CD14-positive monocyte (primary cell): ENCODE data around the gene NAT10. TPM values are rescaled to one million over a fixed set of nuclear protein-coding genes. Genes with fewer than 3 reads are reported as not detected.

Experiments
- DNase-seq, 3 donors: peaks; one replicate each; pipeline ENCODE4 v3.0.0-alpha.2; 2011 to 2022
- H2AFZ ChIP-seq: 2 replicates; pipeline ENCODE4 v1.6.0; 2012; ENCODE audit warnings: mild to moderate bottlenecking, low read depth, low read length, inconsistent platforms; ENCODE audit not compliant: insufficient read depth, poor library complexity, severe bottlenecking
- H3K27ac ChIP-seq, 2 donors: 1 replicate in 1 of 2; 2 replicates in 1 of 2; pipeline ENCODE4 v1.5.1; 2012 to 2013; ENCODE audit warnings: low read length in 2 of 2, control low read depth in 1 of 2, inconsistent platforms in 1 of 2, low read depth in 1 of 2, mild to moderate bottlenecking in 1 of 2
- H3K27me3 ChIP-seq, 2 donors: one replicate each; pipeline versions ENCODE4 v1.6.0 to v1.6.1; 2011 to 2013; ENCODE audit warnings: low read length in 2 of 2; ENCODE audit not compliant: control insufficient read depth in 2 of 2, insufficient read depth in 2 of 2
- H3K36me3 ChIP-seq, 2 donors: replicated peaks in 1 of 2; 1 replicate in 1 of 2; 2 replicates in 1 of 2; pipeline versions ENCODE4 v1.5.1 to v1.6.1; 2012 to 2013; ENCODE audit warnings: low read length in 2 of 2, control low read depth in 1 of 2, inconsistent platforms in 1 of 2, mild to moderate bottlenecking in 1 of 2; ENCODE audit not compliant: insufficient read depth in 2 of 2, control insufficient read depth in 1 of 2
- H3K4me1 ChIP-seq, 2 donors: 1 replicate in 1 of 2; 2 replicates in 1 of 2; pipeline versions ENCODE4 v1.5.1 to v1.6.1; 2012 to 2013; ENCODE audit warnings: low read length in 2 of 2, control low read depth in 1 of 2, inconsistent platforms in 1 of 2, mild to moderate bottlenecking in 1 of 2, moderate library complexity in 1 of 2; ENCODE audit not compliant: insufficient read depth in 2 of 2, control insufficient read depth in 1 of 2
- H3K4me2 ChIP-seq: replicated peaks from 2 replicates; pipeline ENCODE3; 2012; ENCODE audit warnings: low read length, moderate library complexity, mild to moderate bottlenecking; ENCODE audit not compliant: poor library complexity, severe bottlenecking; ENCODE audit errors: extremely low read depth
- H3K4me3 ChIP-seq, 3 experiments: fragments of 200-600 bp in 1 of 3; sonication (generic) in 1 of 3; replicated peaks in 1 of 3; 1 replicate in 2 of 3; 2 replicates in 1 of 3; pipeline ENCODE4 v1.5.1; 2011 to 2013; ENCODE audit warnings: low read length in 3 of 3, mild to moderate bottlenecking in 3 of 3, control low read depth in 2 of 3, low read depth in 2 of 3, inconsistent platforms in 1 of 3, moderate library complexity in 1 of 3
- H3K79me2 ChIP-seq: 2 replicates; pipeline ENCODE4 v1.6.0; 2012; ENCODE audit warnings: mild to moderate bottlenecking, control low read depth, inconsistent platforms, low read length, moderate library complexity; ENCODE audit not compliant: insufficient read depth
- H3K9ac ChIP-seq: 2 replicates; pipeline ENCODE4 v1.6.0; 2017; ENCODE audit warnings: low read length, mild to moderate bottlenecking; ENCODE audit not compliant: insufficient read depth, poor library complexity, severe bottlenecking
- H3K9me3 ChIP-seq, 2 donors: replicated peaks in 1 of 2; 1 replicate in 1 of 2; 2 replicates in 1 of 2; pipeline versions ENCODE4 v1.5.1 to v1.6.1; 2012 to 2013; ENCODE audit warnings: low read length in 2 of 2, control low read depth in 1 of 2; ENCODE audit not compliant: control insufficient read depth in 1 of 2, insufficient read depth in 1 of 2
- H4K20me1 ChIP-seq: 2 replicates; pipeline ENCODE4 v1.6.0; 2012; ENCODE audit warnings: mild to moderate bottlenecking, low read length, control low read depth, moderate library complexity; ENCODE audit not compliant: insufficient read depth
- H3K27ac Mint-ChIP-seq, 7 donors: one replicate each; pipeline ENCODE4 v1.8.0; 2020; ENCODE audit warnings: mild to moderate bottlenecking in 7 of 7, mixed read lengths in 7 of 7, moderate library complexity in 6 of 7, inconsistent platforms in 2 of 7
- H3K27me3 Mint-ChIP-seq, 3 donors: one replicate each; pipeline ENCODE4 v1.8.0; 2021 to 2022; ENCODE audit warnings: low read depth in 3 of 3, mild to moderate bottlenecking in 3 of 3, mixed read lengths in 3 of 3, moderate library complexity in 3 of 3, inconsistent platforms in 1 of 3
- H3K36me3 Mint-ChIP-seq, 2 donors: one replicate each; pipeline ENCODE4 v1.8.0; 2020; ENCODE audit warnings: mixed read lengths in 2 of 2, inconsistent platforms in 1 of 2, mild to moderate bottlenecking in 1 of 2
- H3K4me1 Mint-ChIP-seq: one replicate; pipeline ENCODE4 v1.8.0; 2020; ENCODE audit warnings: mild to moderate bottlenecking, mixed read lengths
- H3K4me3 Mint-ChIP-seq, 2 donors: one replicate each; pipeline ENCODE4 v1.8.0; 2020; ENCODE audit warnings: mild to moderate bottlenecking in 2 of 2, mixed read lengths in 2 of 2, moderate library complexity in 1 of 2
- H3K9me3 Mint-ChIP-seq, 7 donors: one replicate each; pipeline ENCODE4 v1.8.0; 2020 to 2022; ENCODE audit warnings: mixed read lengths in 7 of 7, mild to moderate bottlenecking in 6 of 7, moderate library complexity in 6 of 7, inconsistent platforms in 2 of 7
- WGBS: methylation state at CpG from one replicate; pipeline ENCODE4 v1.1.5; 2013; ENCODE audit warnings: missing lambda C conversion rate; ENCODE audit not compliant: insufficient coverage; 5-methylcytosine and 5-hydroxymethylcytosine counted together
- intact Hi-C, 2 donors: fragments of 100-400 bp; cut with micrococcal nuclease; formaldehyde crosslinking; loops; one replicate each; pipeline versions ENCODE4 v1.15.0 to v1.15.1; 2023
- polyA plus RNA-seq, 3 donors: library from polyadenylated mRNA; depleted of rRNA in 1 of 3; unstranded in 2 of 3; stranded (reverse) in 1 of 3; fragments of 300-500 nt in 2 of 3; fragments of >200 nt in 1 of 3; fragmentation: Illumina TruSeq in 2 of 3; gene quantifications; 1 replicate in 2 of 3; 2 replicates in 1 of 3; pipeline ENCODE4 v1.2.3, GENCODE V29; 2012 to 2021
- TF ChIP-seq, protein P1 (sequence below): fragments of 200-600 bp; IDR thresholded peaks from one replicate; pipeline ENCODE4 v1.8.0; 2022; ENCODE audit warnings: antibody characterized with exemption, mild to moderate bottlenecking

Gene NAT10
- polyA plus RNA-seq, 3 donors, result 10.1 to 13.3 (median 13.1) TPM

DNA sequence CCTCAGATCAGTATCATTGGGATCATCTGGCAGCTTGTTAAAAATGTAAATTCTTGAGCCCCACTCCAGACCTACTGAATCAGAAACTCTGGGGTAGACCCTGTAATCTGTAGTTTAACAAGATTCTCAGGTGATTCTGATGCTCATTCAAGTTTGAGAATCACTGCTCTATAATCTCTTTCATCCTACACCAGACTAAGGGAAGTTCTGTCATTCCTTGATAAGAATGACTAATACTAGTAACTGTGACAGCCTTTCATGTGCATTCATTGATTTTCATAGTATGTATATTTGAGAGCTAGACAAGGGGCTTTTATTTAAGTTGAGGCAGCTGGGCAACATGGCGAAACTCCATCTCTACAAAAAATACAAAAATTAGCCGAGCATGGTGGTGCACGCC is 30.0 kb downstream of the NAT10 start:
- TF ChIP-seq, protein P1, sequence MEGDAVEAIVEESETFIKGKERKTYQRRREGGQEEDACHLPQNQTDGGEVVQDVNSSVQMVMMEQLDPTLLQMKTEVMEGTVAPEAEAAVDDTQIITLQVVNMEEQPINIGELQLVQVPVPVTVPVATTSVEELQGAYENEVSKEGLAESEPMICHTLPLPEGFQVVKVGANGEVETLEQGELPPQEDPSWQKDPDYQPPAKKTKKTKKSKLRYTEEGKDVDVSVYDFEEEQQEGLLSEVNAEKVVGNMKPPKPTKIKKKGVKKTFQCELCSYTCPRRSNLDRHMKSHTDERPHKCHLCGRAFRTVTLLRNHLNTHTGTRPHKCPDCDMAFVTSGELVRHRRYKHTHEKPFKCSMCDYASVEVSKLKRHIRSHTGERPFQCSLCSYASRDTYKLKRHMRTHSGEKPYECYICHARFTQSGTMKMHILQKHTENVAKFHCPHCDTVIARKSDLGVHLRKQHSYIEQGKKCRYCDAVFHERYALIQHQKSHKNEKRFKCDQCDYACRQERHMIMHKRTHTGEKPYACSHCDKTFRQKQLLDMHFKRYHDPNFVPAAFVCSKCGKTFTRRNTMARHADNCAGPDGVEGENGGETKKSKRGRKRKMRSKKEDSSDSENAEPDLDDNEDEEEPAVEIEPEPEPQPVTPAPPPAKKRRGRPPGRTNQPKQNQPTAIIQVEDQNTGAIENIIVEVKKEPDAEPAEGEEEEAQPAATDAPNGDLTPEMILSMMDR, result no peak
- Histone ChIP-seq H3K36me3 (peaks cover 81 to 100% of the 10 kb centered on the region in 2 donors), H4K20me1 (no peaks in the 10 kb centered on the region), H3K27me3 (no peaks in the 10 kb centered on the region), H3K4me1 (no peaks in the 10 kb centered on the region), H3K27ac (no peak overlapping the region), H3K79me2 (no peaks in the 10 kb centered on the region), H3K9ac (no peak overlapping the region), H3K4me3 (no peak overlapping the region), H2AFZ (no peak overlapping the region), H3K9me3 (no peaks in the 10 kb centered on the region), H3K4me2 (no peak overlapping the region)
- no peak for DNase-seq
- Mint-ChIP-seq H3K4me3 (no peak overlapping the region), H3K9me3 (no peaks in the 10 kb centered on the region), H3K36me3 (peaks cover 92% of the 10 kb centered on the region in 2 donors), H3K27me3 (no peaks in the 10 kb centered on the region), H3K4me1 (no peaks in the 10 kb centered on the region), H3K27ac (no peak overlapping the region)
- intact Hi-C loops, result no loop called here
- 100% methylated on average over 1 of the region's 3 CpGs for WGBS

DNA sequence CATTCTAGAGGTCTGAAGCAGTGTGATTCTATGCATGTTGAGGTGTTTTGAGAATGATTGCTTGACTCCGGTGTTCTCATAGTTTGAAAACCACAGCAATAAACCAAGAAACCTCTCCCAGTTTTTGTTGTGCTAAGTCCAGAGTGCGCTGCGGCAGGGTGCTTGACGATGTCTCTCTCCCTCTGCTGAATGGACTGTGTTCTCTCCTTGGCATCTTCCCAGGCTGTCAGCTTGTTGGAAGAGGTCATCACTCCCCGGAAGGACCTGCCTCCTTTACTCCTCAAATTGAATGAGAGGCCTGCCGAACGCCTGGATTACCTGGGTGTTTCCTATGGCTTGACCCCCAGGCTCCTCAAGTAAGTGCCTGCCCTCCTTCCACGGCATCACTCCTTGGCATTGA is 31.0 kb downstream of the NAT10 start:
- Histone ChIP-seq H3K27ac (no peak overlapping the region), H3K36me3 (peaks cover 81 to 100% of the 10 kb centered on the region in 2 donors), H3K4me1 (no peaks in the 10 kb centered on the region), H3K4me2 (no peak overlapping the region), H3K9ac (no peak overlapping the region), H3K9me3 (no peaks in the 10 kb centered on the region), H4K20me1 (no peaks in the 10 kb centered on the region), H2AFZ (no peak overlapping the region), H3K4me3 (no peak overlapping the region), H3K27me3 (no peaks in the 10 kb centered on the region), H3K79me2 (no peaks in the 10 kb centered on the region)
- DNase-seq, result no peak
- no peaks in the 10 kb centered on the region for H3K9me3 Mint-ChIP-seq
- no peak overlapping the region for H3K4me3 Mint-ChIP-seq
- no peak overlapping the region for H3K27ac Mint-ChIP-seq
- H3K36me3 Mint-ChIP-seq, result peaks cover 92 to 93% of the 10 kb centered on the region in 2 donors
- no peaks in the 10 kb centered on the region for H3K27me3 Mint-ChIP-seq
- TF ChIP-seq, protein P1, result no peak
- 100% methylated on average over 3 of the region's 8 CpGs for WGBS
- intact Hi-C loops, result no loop called here
- no peaks in the 10 kb centered on the region for H3K4me1 Mint-ChIP-seq
